Activated CD8-positive, alpha-beta memory T cell treated with anti-CD3 and anti-CD28 coated beads for 24 hours (primary cell): Measurements from ENCODE around the gene ZNF430.
"Not testable (repeated sequence)": the region's sequence is repeated elsewhere in the genome, so short reads cannot be mapped to it uniquely, and the experiment has no call there.

Experiments used
- DNase-seq: peaks from one replicate; pipeline ENCODE4 v3.0.0-alpha.2; 2020

Gene ZNF430

DNA sequence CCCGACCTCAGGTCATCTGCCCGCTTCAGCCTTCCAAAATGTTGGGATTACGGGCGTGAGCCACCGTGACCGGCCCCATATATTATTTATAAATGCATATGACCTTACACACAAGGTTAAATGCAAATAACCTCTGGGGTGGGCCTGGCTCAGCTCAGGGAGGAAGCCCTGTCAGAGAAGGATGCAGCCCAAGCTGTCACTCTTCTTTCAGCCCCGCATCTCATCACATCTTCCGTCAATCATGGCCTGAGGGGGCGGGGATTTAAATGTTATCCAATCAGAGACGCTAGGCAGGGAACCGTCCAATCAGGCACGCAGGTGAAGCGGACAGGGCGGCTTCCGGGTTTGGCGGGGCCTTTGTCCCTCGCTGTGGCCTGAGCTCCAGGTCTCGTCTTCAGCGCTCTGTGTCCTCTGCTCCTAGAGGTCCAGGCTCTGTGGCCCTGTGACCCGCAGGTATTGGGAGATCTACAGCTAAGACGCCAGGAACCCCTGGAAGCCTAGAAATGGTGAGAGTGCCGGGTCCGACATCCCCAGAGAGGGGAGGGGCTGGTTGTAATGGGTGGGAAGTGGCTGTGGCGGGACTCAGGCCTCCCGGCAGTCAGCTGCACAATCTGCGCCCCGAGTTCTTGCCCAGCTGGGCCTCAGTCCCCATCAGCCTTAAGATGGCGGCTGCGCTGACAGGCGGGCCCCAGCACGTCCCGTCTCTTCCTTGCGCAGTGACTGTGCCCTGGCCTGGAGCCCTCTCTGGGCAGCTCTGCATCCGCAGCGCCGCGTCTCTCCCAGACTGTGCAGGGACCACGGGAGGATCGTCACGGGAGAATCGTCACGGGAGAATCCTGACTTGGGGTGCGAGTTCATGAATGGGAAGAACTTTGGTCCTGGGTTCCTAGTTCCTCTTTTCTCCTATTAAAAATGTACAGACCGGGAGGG is at the start of gene ZNF430:
TSS of gene ZNF430 (plus strand) at position 360 of the 930 bp plus-strand sequence. CDS start at position 504, 144 bp downstream.
- DNase-seq = peak; percentile 93

DNA sequence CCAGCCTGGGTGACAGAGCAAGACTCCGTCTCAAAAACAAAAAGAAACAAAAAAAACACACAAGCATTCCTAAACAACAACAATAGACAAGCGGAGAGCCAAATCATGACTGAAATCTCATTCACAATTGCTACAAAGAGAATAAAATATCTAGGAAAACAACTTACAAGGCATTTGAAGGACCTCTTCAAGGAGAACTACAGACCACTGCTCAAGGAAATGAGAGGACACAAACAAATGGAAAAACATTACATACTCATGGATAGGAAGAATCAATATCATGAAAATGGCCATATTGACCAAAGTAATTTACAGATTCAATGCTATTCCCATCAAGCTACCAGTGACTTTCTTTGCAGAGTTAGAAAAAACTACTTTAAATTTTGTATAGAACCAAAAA is 27.7 kb upstream of the ZNF430 start:
- not testable (repeated sequence) for DNase-seq

DNA sequence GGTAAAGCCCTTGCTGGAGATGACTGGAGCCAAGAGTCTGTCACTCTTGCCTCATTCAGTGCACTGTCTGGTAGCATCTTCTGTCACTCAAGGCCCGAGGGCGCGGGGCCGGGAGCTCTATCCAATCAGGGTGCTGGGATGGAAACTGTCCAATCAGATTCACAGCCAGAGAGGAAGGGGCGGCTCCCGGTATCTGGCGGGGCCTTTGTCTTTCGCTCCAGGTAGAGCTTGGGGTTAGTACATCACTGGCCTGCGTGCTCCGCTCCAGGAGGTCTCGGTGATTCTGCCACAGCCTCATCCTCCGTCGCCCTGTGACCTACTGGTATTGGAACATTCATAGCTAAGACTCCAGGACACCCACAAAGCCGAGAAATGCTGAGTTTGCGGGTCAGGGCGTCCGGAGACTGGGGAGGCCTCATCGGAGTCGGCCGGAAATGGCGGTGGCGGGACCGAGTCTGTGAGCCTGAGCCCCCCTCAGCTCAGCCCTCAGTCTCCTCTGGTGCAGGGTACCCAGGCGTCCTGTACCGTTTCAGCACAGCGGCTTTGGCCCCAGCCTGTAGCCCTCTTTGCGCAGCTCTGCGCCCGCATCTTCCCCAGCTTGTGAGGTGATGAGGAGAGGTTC is 20.6 kb upstream of the ZNF430 start:
- DNase-seq = peak; percentile 90

DNA sequence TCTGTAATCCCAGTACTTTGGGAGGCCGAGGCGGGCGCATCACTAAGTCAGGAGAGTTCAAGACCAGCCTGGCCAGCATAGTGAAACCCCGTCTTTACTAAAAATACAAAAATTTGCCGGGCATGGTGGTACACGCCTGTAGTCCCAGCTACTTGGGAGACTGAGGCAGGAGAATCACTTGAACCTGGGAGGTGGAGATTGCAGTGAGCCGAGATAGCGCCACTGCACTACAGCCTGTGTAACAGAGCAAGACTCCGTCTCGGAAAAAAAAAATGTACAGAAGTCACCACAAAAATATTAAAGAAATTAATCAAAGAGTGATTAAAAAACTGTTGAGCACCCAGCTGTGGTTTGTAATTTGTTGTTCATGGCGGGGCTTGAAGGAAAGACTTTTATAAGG is 781 bp downstream of the ZNF430 start:
- DNase-seq = not testable (repeated sequence)

DNA sequence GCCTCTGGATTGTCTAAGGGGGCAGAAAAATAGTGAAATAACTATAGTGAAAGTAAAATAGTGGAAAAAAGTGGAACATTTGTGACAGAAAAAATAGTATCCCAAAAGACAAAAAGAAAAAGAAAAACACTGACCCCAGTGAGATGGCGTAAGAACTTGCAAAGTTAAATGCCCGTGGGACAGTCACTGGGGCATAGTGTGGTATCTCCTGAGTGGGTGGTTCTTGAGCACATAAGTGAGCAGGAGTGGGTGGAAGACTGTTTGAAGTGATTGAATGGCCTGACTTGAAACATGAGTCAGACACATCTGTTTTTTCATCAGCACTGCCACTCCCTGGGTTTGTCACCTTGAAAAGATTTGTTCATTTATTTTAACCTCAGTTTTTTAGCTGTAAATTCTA is 2.5 kb downstream of the ZNF430 start:
- DNase-seq = no peak

DNA sequence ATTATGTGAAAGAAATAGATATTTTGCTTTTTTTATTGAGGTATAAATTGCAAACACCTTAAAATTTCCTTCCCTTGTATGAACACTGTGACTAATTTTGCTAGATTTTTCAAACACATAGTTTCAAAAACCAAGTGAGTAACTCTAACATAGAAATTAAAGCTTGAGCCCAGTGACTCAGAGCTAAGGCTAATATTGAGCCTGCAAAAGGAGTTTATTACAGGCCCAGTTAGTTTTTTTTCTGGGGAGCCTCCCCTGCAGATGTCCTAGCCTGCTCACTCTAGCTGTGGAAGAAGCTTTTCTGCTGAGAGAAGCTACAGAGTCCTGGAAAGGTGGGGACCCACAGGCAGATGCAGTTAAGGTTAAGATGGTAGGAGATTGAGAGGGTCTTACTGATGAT is 3.4 kb downstream of the ZNF430 start:
- no peak for DNase-seq

DNA sequence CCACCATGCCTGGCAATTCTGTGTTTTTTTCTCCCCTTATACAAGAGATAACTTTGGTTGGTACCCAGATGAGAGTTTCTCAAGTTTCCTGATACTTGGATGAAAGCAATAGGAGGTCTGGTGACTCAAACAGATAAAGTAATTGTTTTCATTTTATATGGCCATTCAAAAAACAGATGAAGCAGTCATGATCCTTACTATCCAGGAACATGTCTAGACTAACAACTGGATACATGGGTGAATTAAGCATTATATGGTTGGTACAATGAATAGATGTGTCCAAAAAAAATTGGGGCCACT is 8.5 kb downstream of the ZNF430 start:
- DNase-seq = no peak

DNA sequence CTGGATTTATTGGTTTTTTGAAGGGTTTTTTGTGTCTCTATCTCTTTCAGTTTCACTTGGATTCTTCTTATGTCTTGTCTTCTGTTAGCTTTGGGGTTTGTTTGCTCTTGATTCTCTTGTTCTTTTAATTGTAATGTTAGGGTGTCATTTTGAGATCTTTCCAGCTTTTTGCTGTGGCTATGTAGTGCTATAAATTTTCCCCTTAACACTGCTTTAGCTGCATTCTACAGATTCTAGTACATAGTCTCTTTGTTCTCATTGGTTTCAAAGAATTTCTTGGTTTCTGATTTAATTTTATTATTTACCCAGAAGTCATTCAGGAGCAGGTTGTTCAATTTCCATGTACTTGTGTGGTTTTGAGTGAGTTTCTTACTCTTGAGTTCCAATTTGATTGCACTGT is 24.6 kb downstream of the ZNF430 start:
- DNase-seq = no peak

DNA sequence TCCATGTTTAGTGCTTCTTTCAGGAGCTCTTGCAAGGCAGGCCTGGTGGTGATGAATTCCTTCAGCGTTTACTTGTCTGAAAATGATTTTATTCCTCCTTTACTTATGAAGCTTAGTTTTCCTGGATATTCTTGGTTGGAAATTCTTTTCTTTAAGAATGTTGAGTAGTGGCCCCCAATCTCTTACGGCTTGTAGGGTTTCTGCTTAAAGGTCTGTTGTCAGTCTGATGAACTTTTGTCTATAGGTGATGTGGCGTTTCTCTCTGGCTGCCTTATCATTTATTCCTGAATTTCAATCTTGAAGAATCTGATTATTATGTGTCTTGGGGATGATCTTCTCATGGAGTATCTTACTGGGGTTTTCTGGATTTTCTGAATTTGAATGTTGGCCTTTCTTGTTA is 26.0 kb downstream of the ZNF430 start:
- no peak for DNase-seq

DNA sequence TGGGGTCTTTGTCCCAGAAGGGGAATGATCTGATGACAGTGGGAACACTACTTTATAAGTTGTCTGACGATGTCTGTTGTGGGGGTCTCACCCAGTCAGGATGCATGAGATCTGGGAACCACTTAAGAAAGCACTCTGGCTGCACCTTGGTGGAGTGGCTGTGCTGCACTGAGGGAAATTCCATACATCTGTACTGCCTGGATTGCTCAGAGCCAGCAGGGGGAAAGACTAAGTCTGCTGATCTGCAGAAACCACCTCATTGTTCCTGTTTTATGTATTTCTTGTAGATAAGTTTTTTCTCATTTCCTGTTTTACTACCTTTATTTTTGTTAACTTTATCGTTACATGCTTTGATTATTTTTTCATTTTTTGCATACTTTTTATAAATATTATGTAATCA is 27.3 kb downstream of the ZNF430 start:
- no peak for DNase-seq

DNA sequence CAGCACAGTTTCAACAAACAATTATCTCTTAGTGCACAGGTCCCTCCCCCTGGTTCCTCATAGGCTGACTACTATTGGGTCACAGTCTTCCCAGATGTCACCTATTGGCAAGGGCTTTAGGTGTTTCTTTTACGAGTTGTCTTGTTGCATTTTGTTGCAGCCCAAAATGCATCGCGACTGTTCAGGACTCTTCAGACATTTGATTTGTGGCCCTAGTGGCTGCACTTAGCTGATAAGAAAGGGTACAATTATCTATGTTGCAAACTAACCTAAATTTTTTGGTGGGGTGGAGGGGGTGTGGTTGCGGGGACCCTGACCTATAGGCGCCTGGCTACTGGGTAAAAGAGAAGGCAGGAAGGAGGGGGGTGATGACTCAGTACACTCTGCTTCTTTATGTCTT is 32.4 kb downstream of the ZNF430 start:
- no peak for DNase-seq

DNA sequence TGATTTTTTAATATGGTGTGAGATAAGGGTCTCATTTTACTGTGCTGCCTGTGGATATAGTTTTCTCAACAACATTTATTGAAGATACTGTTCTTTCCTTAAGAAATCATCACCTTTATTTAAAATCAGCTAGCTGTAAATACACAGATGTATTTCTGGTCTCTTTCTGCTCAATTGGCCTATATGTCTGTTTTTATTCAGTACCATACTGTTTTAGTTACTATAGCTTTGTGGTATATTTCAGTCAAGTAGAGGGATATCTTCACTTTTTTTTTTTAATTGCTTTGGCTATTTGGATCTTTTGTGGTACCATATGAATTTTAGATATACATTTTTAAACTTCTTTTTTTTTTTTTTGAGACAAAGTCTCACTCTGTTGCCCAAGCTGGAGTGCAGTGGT is 44.9 kb downstream of the ZNF430 start:
- DNase-seq = no peak

DNA sequence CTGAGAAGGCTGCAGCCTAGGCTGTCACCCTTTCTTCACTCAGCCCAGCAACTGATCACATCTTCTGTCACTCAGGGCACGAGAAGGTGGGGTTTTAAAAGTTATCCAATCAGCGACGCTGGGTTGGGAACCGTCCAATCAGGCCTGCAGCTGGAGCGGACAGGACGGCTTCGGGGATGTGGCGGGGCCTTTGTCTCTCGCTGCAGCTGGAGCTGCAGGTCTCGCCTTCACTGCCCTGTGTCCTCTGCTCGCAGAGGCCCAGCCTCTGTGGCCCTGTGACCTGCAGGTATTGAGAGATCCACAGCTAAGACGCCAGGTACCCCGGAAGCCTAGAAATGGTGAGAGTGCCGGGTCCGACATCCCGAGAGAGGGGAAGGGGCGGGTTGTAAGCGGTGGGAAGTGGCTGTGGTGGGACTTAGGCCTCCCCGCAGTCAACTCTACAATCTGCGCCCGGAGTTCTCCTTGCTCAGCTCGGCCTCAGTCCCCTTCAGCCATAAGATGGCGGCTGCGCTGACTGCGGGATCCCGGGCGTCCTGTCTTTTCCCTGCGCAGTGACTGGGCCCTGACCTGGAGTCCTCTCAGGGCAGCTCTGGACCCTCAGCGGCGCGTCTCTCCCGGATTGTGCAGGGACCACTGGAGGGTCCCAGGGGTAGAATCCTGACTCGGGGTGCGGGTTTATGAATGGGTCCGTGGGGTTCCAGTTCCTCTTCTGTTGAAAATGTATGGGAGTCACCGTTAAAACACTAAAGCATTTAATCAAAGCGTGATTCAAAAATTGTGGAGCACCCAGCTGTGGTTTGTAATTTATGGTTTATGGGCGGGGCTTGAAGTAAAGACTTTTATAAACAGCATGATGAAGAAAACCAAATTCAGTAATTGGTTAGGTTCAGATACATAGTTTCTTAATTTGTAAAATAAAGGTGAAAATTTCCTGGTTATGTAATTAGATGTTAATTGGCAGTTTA is 61.8 kb downstream of the ZNF430 start, which contains the start of gene ZNF714:
TSS of gene ZNF714 (plus strand) at position 193 of the 965 bp plus-strand sequence. CDS start 16,066 bp downstream, outside the sequence.
- peak; percentile 85 for DNase-seq

DNA sequence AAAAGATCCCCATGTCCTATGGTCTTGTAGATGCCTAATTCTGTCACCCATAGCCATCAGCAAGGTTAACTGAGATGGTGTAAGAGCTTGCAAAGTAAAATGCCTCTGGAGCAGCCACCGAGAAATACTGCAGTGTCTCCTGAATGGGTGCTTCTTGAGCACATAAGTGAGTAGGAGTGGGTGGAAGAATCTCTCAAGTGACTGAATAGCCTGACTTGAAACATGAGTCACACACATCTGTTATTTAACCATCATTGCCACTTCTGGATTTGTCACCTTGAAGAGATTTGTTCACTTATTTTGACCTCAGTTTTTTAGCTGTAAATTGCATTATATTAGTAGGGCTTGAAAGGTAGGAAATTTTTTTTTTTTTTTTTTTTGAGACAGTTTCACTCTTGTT is 63.9 kb downstream of the ZNF430 start:
- DNase-seq = no peak

DNA sequence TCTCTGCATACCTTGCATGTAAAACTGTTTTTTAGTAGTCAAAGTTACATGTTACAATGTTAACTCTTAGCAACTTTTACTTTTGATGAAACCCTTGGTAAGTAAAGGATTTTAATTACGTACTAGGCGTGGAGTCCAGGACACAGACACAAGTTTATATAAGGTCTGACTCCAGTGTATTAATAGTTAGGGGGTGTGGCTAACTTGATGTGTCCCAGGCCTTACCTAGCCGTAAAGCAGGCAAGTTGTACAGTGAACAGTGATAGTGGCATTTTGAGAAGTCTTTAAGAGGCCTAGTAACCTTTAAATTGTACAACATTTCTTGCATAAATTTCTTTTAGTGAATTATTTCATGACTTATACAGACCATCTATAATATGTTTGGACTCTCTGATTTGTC is 67.4 kb downstream of the ZNF430 start:
- no peak for DNase-seq

DNA sequence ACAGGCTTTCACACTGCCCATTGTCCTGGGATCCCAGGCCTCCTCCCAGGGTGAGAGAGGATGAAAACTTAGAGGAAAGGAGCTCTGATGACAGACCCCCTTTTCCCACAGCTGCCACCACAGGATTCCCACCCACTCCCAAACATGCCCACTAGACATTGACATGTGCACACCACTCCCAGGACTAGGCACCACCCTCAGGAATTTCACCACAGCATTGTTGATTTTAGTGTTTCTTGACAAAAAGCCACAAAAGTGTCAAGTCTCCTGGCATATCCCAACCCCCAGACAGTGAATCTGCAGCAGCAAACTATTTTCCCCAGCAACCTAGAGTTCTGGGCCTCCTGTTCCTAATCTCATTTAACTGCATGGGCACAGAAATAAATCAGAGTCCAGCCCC is 71.7 kb downstream of the ZNF430 start:
- DNase-seq = no peak

DNA sequence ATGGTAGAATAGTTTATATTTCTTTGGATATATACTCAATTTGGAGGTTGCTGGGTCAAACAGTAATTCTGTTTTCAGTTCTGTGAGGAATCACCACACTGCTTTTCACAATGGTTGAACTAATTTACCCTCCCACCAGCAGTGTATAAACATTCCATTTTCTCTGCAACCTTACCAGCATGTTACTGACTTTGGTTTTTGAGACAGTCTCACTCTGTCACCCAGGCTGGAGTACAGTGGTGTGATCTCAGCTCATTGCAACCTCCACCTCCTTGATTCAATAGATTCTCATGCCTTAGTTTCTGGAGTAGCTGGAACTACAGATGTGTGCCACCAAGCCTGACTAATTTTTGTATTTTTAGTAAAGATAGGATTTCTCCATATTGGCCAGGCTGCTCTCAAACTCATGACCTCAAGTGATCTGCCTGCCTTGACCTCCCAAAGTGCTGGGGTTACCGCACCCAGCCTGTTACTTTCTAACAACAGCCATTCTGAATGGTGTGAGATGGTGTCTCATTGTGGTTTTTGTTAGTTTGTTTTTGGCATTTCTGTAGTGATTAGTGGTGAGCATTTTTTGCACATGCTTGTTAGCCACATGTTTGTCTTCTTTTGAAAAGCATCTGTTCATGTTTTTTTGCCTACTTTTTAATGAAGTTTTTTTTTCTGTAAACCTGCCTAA is 74.0 kb downstream of the ZNF430 start:
- DNase-seq = no peak

DNA sequence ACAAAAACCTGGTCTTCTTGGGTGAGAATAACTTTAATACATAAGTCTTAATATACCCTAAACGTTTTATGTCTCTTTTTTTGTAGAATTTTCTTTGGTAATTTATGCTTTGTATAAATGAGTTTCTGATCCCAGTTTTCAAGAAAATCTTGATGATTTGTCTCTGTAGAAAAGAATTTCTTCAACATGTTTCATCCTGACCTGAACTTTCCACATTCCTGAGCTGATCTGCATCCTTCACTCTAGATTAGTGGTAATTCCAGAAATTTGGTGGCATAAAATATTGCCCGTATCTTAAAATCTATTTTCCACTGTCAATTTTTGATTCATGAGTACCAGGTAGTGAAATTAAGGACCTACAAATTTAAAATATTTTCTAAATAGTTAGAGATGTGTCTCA is 77.8 kb downstream of the ZNF430 start:
- DNase-seq = no peak

DNA sequence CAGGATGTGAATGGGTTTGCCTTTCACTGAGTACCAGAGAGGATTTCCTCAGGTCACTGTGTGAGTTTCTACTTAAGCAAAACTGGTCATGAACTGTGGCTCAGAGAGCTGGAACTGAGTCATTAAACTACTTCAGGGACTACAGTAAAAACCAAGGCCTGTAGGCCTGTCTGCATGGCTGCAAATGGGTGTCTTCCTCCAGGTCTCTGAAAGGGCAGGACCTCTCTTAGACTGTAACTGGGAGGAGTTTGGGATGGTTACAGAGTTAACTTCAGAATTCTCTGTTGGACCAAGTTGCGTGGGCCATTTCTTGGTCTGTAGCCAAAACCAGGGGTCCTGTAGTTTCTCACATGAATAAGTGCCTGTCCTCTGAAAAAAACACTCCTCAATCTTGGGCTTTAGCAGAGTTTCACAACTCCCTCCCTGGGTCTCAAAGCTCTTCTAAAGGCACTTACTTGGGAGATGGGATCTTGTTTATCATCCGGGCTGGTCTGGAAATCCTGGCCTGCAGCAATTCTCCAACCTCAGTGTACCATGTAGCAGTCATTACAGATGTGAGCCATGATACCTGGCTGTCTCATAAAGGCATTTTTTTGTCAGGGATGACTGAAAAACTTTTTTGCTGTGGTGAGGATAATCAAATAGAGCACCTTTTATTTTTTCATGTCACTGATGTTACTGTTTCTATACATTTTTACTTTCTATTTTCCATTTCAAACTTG is 81.2 kb downstream of the ZNF430 start:
- no peak for DNase-seq

DNA sequence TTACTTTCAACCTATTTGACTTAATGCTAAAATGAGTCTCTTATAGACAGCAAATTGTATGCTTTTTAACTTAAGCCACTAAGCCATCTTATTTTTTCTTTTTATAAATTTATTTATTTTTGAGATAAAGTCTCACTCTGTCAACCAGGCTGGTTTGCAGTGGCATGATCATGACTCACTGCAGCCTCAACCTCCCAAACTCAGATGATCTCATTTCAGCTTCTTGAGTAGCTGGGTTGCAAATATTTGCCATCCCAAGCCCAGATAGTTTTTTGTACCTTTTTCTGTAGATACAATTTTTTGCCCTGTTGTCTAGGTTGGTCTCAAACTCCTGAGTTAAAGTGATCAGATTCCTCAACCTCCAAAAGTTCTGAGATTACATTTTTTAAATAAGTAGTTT is 88.7 kb downstream of the ZNF430 start:
- no peak for DNase-seq
